HG03378 (cell line): ENCODE measurements around the gene SMCO3.
A peak's percentile ranks its signal among the peaks of the same experiment; 100 is the strongest.
"Not testable (repeated sequence)": the region's sequence is repeated elsewhere in the genome, so short reads cannot be mapped to it uniquely, and the experiment has no call there.

Experiments
- ATAC-seq: cut with Tn5 transposase; IDR thresholded peaks from one replicate; pipeline ENCODE4 v1.9.1; 2021; ENCODE audit warnings: mild to moderate bottlenecking, moderate library complexity; ENCODE audit not compliant: unreplicated experiment

Gene SMCO3

DNA sequence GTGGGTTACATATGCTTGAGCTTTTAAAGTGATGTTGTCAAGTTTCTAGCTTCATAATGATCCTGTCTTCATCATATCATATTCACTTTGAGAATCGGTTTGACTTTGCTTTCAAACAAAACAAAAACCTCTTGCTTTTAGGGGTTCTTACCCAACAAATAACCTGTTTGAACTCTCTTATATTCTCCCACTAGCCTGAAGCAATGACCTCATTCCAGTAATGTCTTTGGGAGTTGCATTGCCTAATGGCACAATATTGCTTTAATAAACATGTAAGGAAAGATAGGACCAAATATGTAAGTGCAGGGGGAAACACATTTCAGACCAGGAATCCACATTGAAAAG is 38.4 kb downstream of the SMCO3 start:
- ATAC-seq = no peak

- no peak for ATAC-seq
Measured at GRCh38 chr12:14774906-14775635, 38.9 kb downstream of the SMCO3 start.

DNA sequence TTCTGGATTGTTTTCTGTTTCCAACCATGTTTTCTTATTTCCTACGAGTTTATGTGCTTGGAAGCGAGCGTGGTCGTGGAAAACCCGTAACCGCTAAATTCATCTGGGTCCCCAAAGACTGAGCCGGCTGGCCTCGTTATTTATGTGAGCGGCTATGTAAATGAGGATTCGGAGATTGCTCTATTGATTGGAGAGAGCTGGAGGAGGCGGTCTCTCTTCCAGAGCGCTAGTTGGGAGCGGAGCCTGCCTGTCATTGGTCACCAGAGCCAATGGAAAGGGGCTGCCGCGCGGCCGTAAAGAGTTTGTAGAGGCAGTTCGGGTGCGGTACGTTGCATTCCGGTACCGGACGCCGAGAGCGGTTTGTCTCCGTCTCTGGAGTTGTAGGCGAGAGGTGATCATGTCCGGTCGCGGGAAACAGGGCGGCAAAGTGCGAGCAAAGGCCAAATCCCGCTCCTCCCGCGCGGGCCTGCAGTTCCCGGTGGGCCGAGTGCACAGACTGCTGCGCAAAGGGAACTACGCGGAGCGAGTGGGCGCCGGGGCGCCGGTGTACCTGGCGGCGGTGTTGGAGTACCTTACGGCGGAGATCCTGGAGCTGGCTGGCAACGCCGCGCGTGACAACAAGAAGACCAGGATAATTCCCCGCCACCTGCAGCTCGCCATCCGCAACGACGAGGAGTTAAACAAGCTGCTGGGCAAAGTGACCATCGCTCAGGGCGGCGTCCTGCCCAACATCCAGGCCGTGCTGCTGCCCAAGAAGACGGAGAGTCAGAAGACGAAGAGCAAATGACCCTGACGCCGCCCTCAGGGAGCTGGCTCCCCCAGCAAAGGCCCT is 39.7 kb downstream of the SMCO3 start:
- ATAC-seq = peak; percentile 65

DNA sequence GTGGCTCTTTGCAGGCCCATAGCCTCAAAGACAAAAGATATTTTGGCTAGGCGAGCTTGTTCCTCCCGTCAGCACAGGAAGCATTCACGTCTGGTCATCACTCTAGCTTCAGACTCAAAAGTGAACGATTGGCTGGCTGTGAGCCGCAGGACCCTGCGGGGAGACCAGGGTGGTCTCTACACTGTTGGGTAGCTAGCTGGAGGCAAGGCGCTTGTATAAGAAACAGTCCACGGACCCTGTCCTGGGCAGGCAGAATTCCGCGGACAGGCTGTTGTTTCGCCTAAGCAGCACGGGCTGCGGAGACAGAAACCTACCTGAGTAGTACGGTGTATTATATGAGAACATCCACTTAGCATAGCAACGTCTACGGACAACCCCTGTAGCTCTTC is 40.3 kb downstream of the SMCO3 start:
- ATAC-seq = peak; percentile 16

GRCh38 chr12:14772946-14773345 is 41.0 kb downstream of the SMCO3 start:
- no peak for ATAC-seq

- no peak for ATAC-seq
Measured at GRCh38 chr12:14771651-14772137, 42.3 kb downstream of the SMCO3 start.

GRCh38 chr12:14770496-14771461 is 43.2 kb downstream of the SMCO3 start:
- peak; percentile 26 for ATAC-seq

DNA sequence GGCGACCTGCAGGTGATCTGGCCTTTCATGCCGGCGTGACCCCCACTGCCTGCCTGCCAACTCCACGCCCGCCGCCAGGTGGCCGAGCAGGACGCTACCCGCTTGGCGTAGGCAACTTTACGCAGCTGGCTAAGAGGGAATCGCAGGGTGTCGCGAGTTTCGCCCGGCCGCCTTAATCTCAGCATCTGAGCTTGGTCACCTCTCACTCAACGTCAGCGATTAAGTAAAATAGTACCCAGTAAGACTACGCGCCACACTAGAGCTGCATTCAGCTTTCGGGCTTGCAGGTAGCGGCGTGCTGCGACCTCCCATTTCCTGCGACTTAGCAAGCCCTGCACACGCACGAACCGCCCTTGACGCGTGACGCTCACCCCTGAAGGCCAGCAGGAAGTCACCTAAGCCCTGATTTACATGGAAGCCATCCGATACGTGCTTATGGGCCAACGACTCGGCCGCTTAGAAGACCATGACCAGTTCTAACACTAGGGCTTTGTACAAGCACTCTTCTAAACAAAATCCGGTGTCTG is 44.0 kb downstream of the SMCO3 start:
- ATAC-seq = peak; percentile 34

GRCh38 chr12:14769466-14769968 is 44.5 kb downstream of the SMCO3 start:
- ATAC-seq = peak; percentile 0

DNA sequence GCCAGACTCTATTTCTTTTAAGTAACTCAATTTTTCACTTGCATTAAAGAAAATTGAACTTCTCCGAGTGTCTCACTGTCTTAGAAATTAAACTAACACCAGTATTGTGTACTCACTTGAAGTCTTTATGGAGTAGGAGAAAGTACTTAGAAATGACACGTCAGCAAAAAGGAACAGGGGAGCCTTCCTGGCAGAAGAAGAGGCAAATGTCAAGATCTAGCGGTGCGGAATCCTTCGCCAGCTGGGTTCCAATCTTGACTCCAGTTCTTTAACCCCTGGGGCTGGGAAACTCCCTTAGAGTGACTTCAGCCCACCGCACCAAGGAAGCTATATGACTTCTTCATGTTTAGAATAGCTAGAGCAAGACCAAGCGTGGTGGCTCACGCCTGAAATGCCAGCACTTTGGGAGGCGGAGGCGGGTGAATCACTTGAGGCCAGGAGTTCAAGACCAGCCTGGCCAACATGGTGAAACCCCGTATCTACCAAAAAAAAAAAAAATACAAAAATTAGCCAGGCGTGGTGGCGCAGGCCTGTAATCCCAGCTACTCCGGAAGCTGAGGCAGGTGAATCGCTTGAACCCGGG is 45.1 kb downstream of the SMCO3 start:
- no peak for ATAC-seq

DNA sequence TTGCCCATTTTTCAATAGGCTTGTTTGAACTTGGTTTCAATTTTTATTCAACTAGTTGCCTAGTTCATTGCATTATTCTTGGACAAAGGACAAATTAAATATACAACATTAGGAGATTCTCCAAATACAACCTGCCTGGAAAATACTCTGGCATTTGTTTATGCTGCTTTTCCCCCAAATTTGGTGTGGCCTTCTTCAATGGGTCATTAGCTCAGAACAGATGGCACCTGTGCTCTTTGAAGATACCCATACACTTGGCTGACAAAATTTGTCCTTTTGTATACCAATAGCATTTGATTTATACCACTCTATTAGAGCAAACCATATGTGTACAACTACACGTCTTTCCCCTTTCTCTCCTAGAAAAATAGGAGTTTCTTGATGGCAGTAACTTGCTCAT is 46.4 kb downstream of the SMCO3 start:
- no peak for ATAC-seq

GRCh38 chr12:14766649-14767215 is 47.2 kb downstream of the SMCO3 start:
- ATAC-seq = no peak

GRCh38 chr12:14766020-14766419 is 48.0 kb downstream of the SMCO3 start:
- ATAC-seq = not testable (repeated sequence)

DNA sequence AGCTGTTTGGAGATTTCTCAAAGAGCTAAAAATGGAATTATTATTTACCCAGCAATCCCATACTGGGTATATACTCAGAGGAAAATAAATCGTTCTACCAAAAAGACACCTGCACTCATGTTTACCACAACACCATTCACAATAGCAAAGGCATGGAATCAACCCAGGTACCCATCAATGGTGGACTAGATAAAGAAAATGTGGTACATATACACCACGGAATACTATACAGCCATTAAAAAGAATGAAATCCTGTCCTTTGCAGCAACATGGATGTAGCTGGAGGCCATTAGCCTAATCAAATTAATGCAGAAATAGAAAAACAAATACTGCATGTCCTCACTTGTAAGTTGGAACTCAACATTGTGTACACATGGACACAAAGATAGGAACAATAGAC is 48.6 kb downstream of the SMCO3 start:
- no peak for ATAC-seq

DNA sequence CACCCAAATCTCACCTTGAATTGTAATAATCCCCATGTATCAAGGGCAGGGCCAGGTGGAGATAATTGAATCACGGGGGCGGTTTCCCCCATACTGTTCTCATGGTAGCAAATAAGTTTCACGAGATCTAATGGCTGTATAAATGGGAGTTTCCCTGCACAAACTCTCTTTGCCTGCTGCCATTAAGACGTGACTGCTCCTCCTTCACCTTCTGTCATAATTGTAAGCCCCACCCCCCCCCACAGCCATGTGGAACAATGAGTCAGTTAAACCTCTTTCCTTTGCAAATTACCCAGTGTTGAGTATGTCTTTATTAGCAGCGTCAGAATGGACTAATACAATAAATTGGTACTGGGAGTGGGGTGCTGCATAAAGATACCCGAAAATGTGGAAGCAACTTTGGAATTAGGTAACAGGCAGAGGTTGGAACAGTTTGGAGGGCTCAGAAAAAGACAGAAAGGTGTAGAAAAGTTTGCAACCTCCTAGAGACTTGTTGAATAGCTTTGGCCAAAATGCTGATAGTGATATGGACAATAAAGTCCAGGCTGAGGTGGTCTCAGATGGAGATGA is 54.2 kb downstream of the SMCO3 start:
- ATAC-seq = not testable (repeated sequence)

DNA sequence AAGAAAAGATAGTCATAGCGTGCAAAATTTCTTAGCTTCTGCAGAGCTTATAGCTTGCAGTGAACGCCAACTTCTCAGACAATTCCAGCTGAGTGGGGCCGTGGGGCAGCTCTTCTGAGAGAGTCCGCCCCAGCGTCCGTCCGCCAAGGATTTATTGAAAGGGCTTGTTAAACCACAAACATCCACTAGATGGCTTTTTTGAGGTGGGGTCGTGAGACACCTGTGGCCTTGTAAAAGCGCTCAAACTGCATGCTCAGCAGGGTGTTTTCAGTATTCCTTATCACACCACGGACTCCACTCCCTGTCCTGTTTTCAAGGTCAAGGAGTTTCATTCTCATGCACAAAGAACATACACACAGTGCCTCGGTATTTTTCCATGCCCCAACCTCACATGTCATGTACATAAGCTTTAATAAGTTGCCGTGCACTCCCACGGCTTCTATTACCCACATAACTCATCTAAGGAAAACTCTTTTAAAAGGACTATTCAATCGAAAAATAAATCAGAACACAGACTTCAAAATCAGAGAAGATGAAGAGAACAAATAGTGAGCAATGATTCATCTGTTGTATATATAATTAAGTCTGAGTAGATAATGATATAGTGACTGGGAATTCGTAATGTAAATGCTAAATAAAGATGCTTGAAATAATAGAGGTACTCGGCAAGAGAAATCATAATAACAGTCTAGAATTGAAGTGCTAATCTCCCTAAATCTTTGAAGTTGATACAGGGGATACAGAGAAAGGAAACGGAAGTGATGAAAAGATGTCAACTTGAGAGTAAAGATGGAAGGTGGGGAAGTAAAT is 57.4 kb downstream of the SMCO3 start:
- no peak for ATAC-seq
